Measurements from ENCODE around the gene DEDD2. TPM values are rescaled to one million over a fixed set of nuclear protein-coding genes. Genes with fewer than 3 reads are reported as not detected.

DEDD2 gene
- total and polyA plus RNA-seq, 11 donors, result 11.1 to 24.1 (median 17.2) TPM

- H3K9me3 ChIP-seq, result no peaks in the 10 kb centered on the region
- H3K27ac ChIP-seq, result no peak overlapping the region
- TF ChIP-seq CTCF (IDR thresholded peaks at IDR 0.05), result no peak
- no peak for TF ChIP-seq POLR2A (IDR thresholded peaks at IDR 0.05)
- peaks cover 0 to 18% (median 8%) of the 10 kb centered on the region in 12 donors for H3K4me1 ChIP-seq
- no peak for DNase-seq
- intact Hi-C loops (cut with DNase I), result loop anchor here in 1 of 10 donors (2.0 kb wide), 1 partner anchor 45 kb away; the partner anchor contains the start of gene POU2F2
- H3K4me3 ChIP-seq, result no peak overlapping the region
- 27 to 39% (median 34%) methylated on average over 3 of the region's 3 CpGs for WGBS, 4 donors
- ATAC-seq, result no peak
- H3K36me3 ChIP-seq, result no peaks in the 10 kb centered on the region
- H3K27me3 ChIP-seq, result peaks cover 9 to 81% (median 60%) of the 10 kb centered on the region in 9 donors
These were observed 39.8 kb downstream of the DEDD2 start for GRCh38 chr19:42177686-42178019.

GRCh38 chr19:42176990-42177685 is 40.3 kb downstream of the DEDD2 start:
- H3K27me3 ChIP-seq, result peaks cover 9 to 76% (median 60%) of the 10 kb centered on the region in 9 donors
- peaks cover 0 to 18% (median 8%) of the 10 kb centered on the region in 12 donors for H3K4me1 ChIP-seq
- H3K36me3 ChIP-seq, result no peaks in the 10 kb centered on the region
- intact Hi-C loops (cut with DNase I), result loop anchor here in 2 of 10 donors (1.0 to 2.0 kb wide), 2 partner anchors 40 to 44 kb away; partner anchors contain the start of genes DEDD2 (in 1 of the 2) and POU2F2 (in 1 of the 2)
- peak overlapping the region; percentile 18 to 61 (median 44) for H3K4me3 ChIP-seq
- TF ChIP-seq CTCF (IDR thresholded peaks at IDR 0.05) (peak in 11 of 12 donors; percentile 14 to 71 (median 34)), POLR2A (IDR thresholded peaks at IDR 0.05) (no peak)
- no peak overlapping the region for H3K27ac ChIP-seq
- ATAC-seq (peak in 3 of 4 donors; percentile 89 to 97 (median 94)), DNase-seq (peak; percentile 59 to 86 (median 73))
- H3K9me3 ChIP-seq, result no peaks in the 10 kb centered on the region
- 1 to 2% (median 1%) methylated on average over 31 to 66 of the region's 66 CpGs for WGBS, 4 donors

DNA sequence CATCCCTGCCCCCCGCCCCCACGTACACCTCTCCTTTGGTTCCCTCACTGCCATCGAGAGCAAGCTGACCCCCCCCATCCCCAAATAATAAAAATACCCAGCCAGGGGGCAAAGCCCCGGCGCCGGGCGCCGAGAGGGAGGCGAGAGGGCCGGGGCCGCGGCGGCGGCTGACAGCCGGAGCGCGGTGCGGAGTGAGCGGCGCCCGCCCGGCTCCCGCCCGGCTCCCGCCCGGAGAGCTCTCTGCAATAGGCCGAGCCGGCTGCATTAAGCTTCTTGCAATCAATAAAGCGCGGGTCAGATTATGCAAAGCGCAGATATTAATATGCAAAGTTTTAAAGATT is 40.9 kb downstream of the DEDD2 start:
- ATAC-seq (peak in 2 of 4 donors; percentile 14 to 67), DNase-seq (no peak)
- Histone ChIP-seq H3K9me3 (no peaks in the 10 kb centered on the region), H3K36me3 (no peaks in the 10 kb centered on the region), H3K27me3 (peaks cover 9 to 71% (median 55%) of the 10 kb centered on the region in 9 donors), H3K4me3 (peak overlapping the region; percentile 18 to 61 (median 44)), H3K27ac (no peak overlapping the region), H3K4me1 (peaks cover 0 to 18% (median 8%) of the 10 kb centered on the region in 12 donors)
- intact Hi-C loops (cut with DNase I), result loop anchor here in 2 of 10 donors (1.0 to 2.0 kb wide), 2 partner anchors 41 to 44 kb away; partner anchors contain the start of genes DEDD2 (in 1 of the 2) and POU2F2 (in 1 of the 2)
- TF ChIP-seq CTCF (IDR thresholded peaks at IDR 0.05) (no peak), POLR2A (IDR thresholded peaks at IDR 0.05) (no peak)
- 0 to 1% (median 1%) methylated on average over 31 of the region's 31 CpGs for WGBS, 4 donors

DNA sequence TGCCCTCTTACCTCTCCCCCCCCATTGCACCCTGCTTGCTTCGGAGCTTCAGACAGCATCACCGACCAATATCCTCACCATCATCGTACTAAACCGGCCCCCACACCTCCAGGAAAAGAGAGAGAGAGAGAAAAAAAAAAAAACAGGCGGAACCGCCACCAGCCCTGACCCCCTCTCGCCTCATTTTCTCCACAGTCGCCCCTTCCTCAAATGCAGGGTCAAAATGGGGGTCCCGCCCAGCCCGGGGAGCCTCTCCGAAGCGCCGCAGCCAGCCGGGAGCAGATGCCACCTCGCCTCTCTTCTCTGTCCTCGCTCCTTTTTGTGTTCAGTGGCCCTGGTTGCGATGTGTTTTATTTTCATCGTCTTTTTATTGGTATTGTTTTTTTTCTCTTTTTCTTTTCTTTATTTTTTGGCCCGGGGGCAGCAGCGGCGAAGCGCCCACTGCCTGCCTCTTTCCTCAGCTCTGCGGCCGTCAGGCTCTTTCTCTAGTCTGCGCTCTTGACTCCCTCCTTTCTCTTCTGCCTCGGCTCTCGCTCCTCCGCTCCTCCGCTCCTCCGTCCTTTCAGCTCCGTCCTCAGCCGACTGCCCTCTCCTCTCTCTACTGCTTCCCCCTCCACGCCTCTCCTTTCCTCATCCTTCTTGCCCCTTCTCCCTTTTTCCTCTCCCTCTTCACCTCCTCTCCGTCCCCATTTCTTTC is 41.4 kb downstream of the DEDD2 start:
- intact Hi-C loops (cut with DNase I), result loop anchor here in 2 of 10 donors (1.0 to 2.0 kb wide), 2 partner anchors 41 to 43 kb away; partner anchors contain the start of genes DEDD2 (in 1 of the 2) and POU2F2 (in 1 of the 2)
- peak in 1 of 4 donors; percentile 54 for ATAC-seq
- peaks cover 9 to 66% (median 50%) of the 10 kb centered on the region in 9 donors for H3K27me3 ChIP-seq

More for the DNA sequence above, 41.4 kb downstream of the DEDD2 start:
- no peak overlapping the region for H3K27ac ChIP-seq
- TF ChIP-seq CTCF (IDR thresholded peaks at IDR 0.05) (no peak), POLR2A (IDR thresholded peaks at IDR 0.05) (no peak)
- no peak for DNase-seq
- H3K36me3 ChIP-seq, result no peaks in the 10 kb centered on the region
- peak overlapping the region; percentile 18 to 61 (median 44) for H3K4me3 ChIP-seq
- WGBS, 4 donors, result 1 to 3% (median 2%) methylated on average over 34 of the region's 34 CpGs
- peaks cover 0 to 18% (median 8%) of the 10 kb centered on the region in 12 donors for H3K4me1 ChIP-seq
- no peaks in the 10 kb centered on the region for H3K9me3 ChIP-seq
